GM13977 (cell line): ENCODE measurements around the gene FHIP1A.

ENCODE experiments used
- DNase-seq: peaks from one replicate; pipeline ENCODE4 v3.0.0; 2012; ENCODE audit warnings: low spot score
- CTCF ChIP-seq: IDR thresholded peaks from 2 replicates; pipeline ENCODE4 v1.5.1; 2012; ENCODE audit warnings: mild to moderate bottlenecking, control low read depth; ENCODE audit not compliant: insufficient read depth; ENCODE audit errors: extremely low read depth, missing control alignments
- in situ Hi-C: fragments of 300-500 bp; cut with MboI; formaldehyde crosslinking; loops from one replicate; pipeline ENCODE4 v1.12.0; 2022; ENCODE audit warnings: low sequenced_read_pairs, low pct_unique_long_range_greater_than_20kb, mixed read lengths, inconsistent platforms; ENCODE audit not compliant: unreplicated experiment

FHIP1A gene

GRCh38 chr4:151417766-151418376 lies 8.9 kb downstream of the FHIP1A start:
- DNase-seq, result no peak
- no peak for TF ChIP-seq CTCF
- in situ Hi-C loops, result no loop called here

- DNase-seq, result no peak
- no peak for TF ChIP-seq CTCF
- in situ Hi-C loops, result no loop called here
Measured at GRCh38 chr4:151418385-151418784, 9.4 kb downstream of the FHIP1A start.

GRCh38 chr4:151418856-151419255 lies 9.9 kb downstream of the FHIP1A start:
- DNase-seq, result no peak
- no peak for TF ChIP-seq CTCF
- in situ Hi-C loops, result no loop called here

GRCh38 chr4:151420250-151420807 lies 11.4 kb downstream of the FHIP1A start:
- no peak for DNase-seq
- no peak for TF ChIP-seq CTCF
- in situ Hi-C loops, result no loop called here

- in situ Hi-C loops, result no loop called here
- TF ChIP-seq CTCF, result no peak
- no peak for DNase-seq
Measured at GRCh38 chr4:151422854-151423253, 13.9 kb downstream of the FHIP1A start.

- no peak for DNase-seq
- in situ Hi-C loops, result no loop called here
- TF ChIP-seq CTCF, result no peak
Measured at GRCh38 chr4:151426513-151426912, 17.5 kb downstream of the FHIP1A start.
